Measurements from ENCODE around the gene SPTLC2.
"Not testable (repeated sequence)": the region's sequence is repeated elsewhere in the genome, so short reads cannot be mapped to it uniquely, and the experiment has no call there.

Gene SPTLC2

DNA sequence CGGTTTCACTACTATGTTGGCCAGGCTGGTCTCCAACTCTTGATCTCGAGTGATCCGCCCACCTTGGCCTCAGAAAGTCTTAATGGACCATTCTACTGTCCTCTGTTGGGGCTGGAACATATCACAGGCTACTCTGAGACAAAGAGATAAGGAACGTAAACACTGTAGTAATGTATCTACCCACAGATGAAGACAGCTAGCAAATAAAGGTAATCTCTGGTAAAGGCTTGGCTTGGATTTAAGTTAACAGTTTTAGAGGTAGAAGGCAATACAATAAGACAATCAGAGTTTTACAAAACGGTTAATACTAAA, 73.2 kb downstream of the SPTLC2 start:
- H3K36me3 ChIP-seq (ENCODE audit: insufficient read depth, low read length), result peaks cover 2% of the 10 kb centered on the region
- H3K9me3 ChIP-seq (ENCODE audit: low read length), result no peaks in the 10 kb centered on the region
- H3K4me1 ChIP-seq (ENCODE audit: insufficient read depth, low read length), result peaks cover 16% of the 10 kb centered on the region
- peak overlapping the region; percentile 46 for H3K27ac ChIP-seq (ENCODE audit: low read depth, low read length)
- H3K27me3 ChIP-seq (ENCODE audit: control insufficient read depth in 1 of 2, insufficient read depth in 2 of 2, low read length in 2 of 2), result no peaks in the 10 kb centered on the region
- peak overlapping the region in 1 of 2 donors; percentile 1 for H3K4me3 ChIP-seq (ENCODE audit: low read depth in 1 of 2, low read length in 2 of 2)
- H3K9ac ChIP-seq (ENCODE audit: low read length), result no peak overlapping the region

DNA sequence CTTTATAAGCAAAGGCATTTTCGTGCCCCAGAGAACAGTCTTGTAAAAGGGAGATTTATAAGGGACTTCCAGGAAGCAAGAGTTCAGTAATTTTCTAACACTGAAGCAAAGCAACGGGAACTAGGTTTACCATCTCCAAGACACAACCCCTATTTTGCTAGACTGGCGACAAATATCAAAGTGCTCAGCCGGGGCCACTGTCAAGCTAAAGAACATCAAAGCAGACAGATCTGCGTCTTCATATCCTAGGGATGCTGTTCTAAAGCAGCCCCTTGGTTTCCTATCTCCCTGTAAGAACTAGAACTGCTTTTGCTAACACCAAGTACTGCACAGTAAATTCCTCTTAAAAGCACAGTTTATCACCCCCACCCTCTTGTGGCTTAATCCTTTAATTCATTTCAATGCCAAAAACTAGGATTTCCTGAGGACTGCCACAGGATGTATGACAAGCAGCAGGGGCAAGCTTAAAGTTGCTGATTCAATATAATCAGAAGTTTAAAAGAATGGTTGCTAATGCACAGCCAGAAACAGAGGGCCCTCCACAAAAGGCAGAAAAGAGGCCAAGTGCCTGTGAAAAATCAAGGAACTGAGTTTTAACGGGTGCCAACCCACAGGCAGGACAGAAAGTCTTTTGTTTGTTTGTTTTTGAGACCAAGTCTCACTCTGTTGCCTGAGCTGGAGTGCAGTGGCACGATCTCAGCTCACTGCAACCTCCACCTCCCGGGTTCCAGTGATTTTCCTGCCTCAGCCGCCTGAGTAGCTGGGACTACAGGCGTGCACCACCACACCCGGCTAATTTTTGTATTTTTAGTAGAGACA, 73.8 kb downstream of the SPTLC2 start:
- no peaks in the 10 kb centered on the region for H3K9me3 ChIP-seq (ENCODE audit: low read length)
- H3K36me3 ChIP-seq (ENCODE audit: insufficient read depth, low read length), result no peaks in the 10 kb centered on the region
- peaks cover 16% of the 10 kb centered on the region for H3K4me1 ChIP-seq (ENCODE audit: insufficient read depth, low read length)
- peak overlapping the region; percentile 46 for H3K27ac ChIP-seq (ENCODE audit: low read depth, low read length)
- no peaks in the 10 kb centered on the region for H3K27me3 ChIP-seq (ENCODE audit: control insufficient read depth in 1 of 2, insufficient read depth in 2 of 2, low read length in 2 of 2)
- peak overlapping the region in 1 of 2 donors; percentile 1 for H3K4me3 ChIP-seq (ENCODE audit: low read depth in 1 of 2, low read length in 2 of 2)
- H3K9ac ChIP-seq (ENCODE audit: low read length), result no peak overlapping the region

DNA sequence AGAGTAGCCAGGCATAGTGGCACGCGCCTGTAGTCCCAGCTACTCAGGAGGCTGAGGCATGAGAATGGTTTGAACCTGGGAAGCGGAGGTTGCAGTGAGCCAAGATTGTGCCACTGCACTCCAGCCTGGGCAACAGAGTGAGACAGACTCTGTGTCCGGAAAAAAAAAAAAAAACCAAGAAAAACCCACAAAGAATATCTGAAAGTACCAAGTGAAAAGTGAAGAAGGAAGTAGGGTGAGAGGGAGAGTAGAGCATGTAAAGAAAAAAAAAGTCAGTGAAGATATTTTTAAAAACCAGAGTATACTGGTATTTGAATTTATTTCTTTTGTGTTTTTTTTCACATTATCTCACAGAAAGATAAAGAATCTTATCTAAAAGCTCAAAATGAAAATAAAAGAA, 74.5 kb downstream of the SPTLC2 start:
- no peak overlapping the region for H3K9ac ChIP-seq (ENCODE audit: low read length)
- H3K27ac ChIP-seq (ENCODE audit: low read depth, low read length), result peak overlapping the region; percentile 46
- H3K4me1 ChIP-seq (ENCODE audit: insufficient read depth, low read length), result peaks cover 16% of the 10 kb centered on the region
- H3K4me3 ChIP-seq (ENCODE audit: low read depth in 1 of 2, low read length in 2 of 2), result no peak overlapping the region
- H3K27me3 ChIP-seq (ENCODE audit: control insufficient read depth in 1 of 2, insufficient read depth in 2 of 2, low read length in 2 of 2), result no peaks in the 10 kb centered on the region
- no peaks in the 10 kb centered on the region for H3K9me3 ChIP-seq (ENCODE audit: low read length)
- no peaks in the 10 kb centered on the region for H3K36me3 ChIP-seq (ENCODE audit: insufficient read depth, low read length)

DNA sequence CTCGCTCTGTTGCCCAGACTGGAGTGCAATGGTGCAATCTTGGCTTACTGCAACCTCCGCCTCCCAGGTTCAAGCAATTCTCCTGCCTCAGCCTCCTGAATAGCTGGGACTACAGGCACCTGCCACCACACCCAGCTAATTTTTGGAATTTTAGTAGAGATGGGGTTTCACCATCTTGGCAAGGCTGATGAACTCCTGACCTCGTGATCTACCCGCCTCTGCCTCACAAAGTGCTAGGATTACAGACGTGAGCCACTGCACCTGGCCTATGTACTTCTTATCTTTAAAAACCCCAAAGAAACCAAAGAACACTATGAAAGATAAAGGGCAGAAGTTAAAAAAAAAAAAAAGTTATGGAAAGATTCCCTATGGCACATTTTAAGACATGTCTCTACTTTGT, 79.5 kb downstream of the SPTLC2 start:
- H3K27me3 ChIP-seq (ENCODE audit: control insufficient read depth in 1 of 2, insufficient read depth in 2 of 2, low read length in 2 of 2); H3K4me1 ChIP-seq (ENCODE audit: insufficient read depth, low read length); H3K4me3 ChIP-seq (ENCODE audit: low read depth in 1 of 2, low read length in 2 of 2); H3K9ac ChIP-seq (ENCODE audit: low read length); H3K27ac ChIP-seq (ENCODE audit: low read depth, low read length); H3K36me3 ChIP-seq (ENCODE audit: insufficient read depth, low read length); H3K9me3 ChIP-seq (ENCODE audit: low read length): not testable (repeated sequence)

DNA sequence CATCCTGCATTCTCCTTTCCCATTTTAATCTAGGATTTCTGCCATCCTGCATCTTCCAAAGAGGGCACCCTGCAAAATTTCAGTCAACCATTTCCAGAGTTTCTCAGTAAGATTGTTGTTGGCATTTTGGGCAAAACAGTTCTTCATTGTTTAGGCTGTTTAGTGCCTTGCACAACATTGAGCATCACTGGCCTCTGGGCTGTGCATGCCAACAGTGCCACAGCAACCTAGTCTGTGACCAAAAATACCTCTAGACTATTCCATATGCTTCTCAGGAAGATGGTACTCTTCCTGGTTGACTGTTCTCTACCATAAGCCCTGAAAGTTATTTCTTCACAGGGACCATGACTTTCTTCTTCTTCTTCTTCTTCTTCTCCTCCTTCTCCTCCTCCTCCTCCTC, 85.4 kb downstream of the SPTLC2 start:
- no peaks in the 10 kb centered on the region for H3K9me3 ChIP-seq (ENCODE audit: low read length)
- H3K36me3 ChIP-seq (ENCODE audit: insufficient read depth, low read length), result no peaks in the 10 kb centered on the region
- no peaks in the 10 kb centered on the region for H3K4me1 ChIP-seq (ENCODE audit: insufficient read depth, low read length)
- no peak overlapping the region for H3K4me3 ChIP-seq (ENCODE audit: low read depth in 1 of 2, low read length in 2 of 2)
- H3K27me3 ChIP-seq (ENCODE audit: control insufficient read depth in 1 of 2, insufficient read depth in 2 of 2, low read length in 2 of 2), result no peaks in the 10 kb centered on the region
- H3K9ac ChIP-seq (ENCODE audit: low read length), result no peak overlapping the region
- H3K27ac ChIP-seq (ENCODE audit: low read depth, low read length), result no peak overlapping the region

DNA sequence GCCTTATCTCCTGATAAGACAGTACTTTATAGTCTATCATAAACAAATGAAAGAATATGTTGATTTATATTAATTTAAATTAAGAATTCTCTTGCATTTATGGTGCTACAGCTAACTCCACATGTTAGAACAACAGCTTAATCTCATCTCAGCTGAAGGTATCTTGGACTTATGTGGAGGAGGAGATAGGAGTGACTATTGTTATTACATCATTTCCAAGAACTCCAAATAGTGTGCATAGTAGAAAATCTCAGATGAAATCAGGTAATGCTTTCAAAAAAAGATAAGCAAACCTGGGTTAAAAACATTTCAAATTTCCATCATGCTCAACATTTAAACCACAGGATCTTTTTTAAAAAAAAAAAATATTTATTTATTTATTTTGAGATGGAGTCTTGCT, 86.5 kb downstream of the SPTLC2 start:
- Histone ChIP-seq H3K9ac (ENCODE audit: low read length) (no peak overlapping the region), H3K9me3 (ENCODE audit: low read length) (no peaks in the 10 kb centered on the region), H3K27me3 (ENCODE audit: control insufficient read depth in 1 of 2, insufficient read depth in 2 of 2, low read length in 2 of 2) (no peaks in the 10 kb centered on the region), H3K27ac (ENCODE audit: low read depth, low read length) (no peak overlapping the region), H3K36me3 (ENCODE audit: insufficient read depth, low read length) (no peaks in the 10 kb centered on the region), H3K4me1 (ENCODE audit: insufficient read depth, low read length) (no peaks in the 10 kb centered on the region), H3K4me3 (ENCODE audit: low read depth in 1 of 2, low read length in 2 of 2) (no peak overlapping the region)

DNA sequence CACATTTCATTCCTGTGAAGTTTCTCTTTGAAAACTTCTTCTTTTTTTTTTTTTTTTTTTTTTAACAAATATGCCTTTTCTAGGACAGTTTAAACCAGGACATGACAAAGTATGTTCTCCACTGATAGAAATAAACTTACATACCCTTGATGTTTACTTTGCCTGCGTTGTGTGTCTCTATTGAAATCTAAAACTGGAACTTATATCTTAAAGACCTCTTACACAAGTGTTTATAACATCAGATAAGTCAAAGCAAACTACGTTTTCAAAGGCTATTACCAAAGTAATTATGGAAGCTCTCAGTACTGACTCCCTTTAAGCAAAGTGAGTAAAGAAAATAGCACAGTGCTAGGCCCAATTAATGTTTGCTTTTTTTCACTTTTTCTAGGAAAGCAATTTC, 87.2 kb downstream of the SPTLC2 start:
- Histone ChIP-seq H3K27ac (ENCODE audit: low read depth, low read length) (no peak overlapping the region), H3K4me3 (ENCODE audit: low read depth in 1 of 2, low read length in 2 of 2) (no peak overlapping the region), H3K36me3 (ENCODE audit: insufficient read depth, low read length) (no peaks in the 10 kb centered on the region), H3K4me1 (ENCODE audit: insufficient read depth, low read length) (no peaks in the 10 kb centered on the region), H3K27me3 (ENCODE audit: control insufficient read depth in 1 of 2, insufficient read depth in 2 of 2, low read length in 2 of 2) (no peaks in the 10 kb centered on the region), H3K9ac (ENCODE audit: low read length) (no peak overlapping the region), H3K9me3 (ENCODE audit: low read length) (no peaks in the 10 kb centered on the region)

DNA sequence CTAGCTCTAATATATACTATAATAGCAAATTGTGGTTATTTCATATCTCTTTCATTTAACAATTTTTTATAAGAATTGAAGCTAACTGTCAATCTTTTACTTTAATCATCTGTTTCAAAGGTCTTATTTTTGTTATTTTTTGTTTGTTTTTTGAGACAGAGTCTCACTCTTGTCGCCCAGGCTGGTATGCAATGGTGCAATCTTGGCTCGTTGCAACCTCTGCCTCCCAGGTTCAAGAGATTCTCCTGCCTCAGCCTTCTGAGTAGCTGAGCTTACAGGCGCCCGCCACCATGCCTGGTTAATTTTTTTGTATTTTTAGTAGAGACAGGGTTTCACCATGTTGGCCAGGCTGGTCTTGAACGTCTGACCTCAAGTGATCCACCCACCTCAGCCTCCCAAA, 87.7 kb downstream of the SPTLC2 start:
- not testable (repeated sequence) for H3K27me3 ChIP-seq (ENCODE audit: control insufficient read depth in 1 of 2, insufficient read depth in 2 of 2, low read length in 2 of 2); H3K4me1 ChIP-seq (ENCODE audit: insufficient read depth, low read length); H3K36me3 ChIP-seq (ENCODE audit: insufficient read depth, low read length)

DNA sequence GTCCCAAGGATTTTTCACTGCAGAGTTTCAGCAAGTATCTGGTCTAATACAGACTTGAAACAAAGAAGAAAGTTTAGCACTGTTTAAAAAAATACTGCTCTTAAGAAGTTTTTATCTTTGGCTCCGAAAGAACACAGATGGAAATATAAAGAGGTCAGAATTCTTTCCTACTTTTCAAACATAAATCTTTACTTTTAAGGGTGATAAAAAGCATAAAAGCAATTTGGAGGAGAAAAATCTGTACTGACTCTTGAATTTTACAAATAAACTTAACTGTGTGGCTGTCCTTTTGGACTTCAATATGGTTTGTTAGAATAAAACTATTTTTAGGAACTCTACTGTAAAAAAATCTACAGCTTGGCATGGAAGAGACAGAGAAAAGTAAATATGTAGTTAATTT, 90.2 kb downstream of the SPTLC2 start:
- H3K4me3 ChIP-seq (ENCODE audit: low read depth in 1 of 2, low read length in 2 of 2), result no peak overlapping the region
- H3K9me3 ChIP-seq (ENCODE audit: low read length), result no peaks in the 10 kb centered on the region
- H3K36me3 ChIP-seq (ENCODE audit: insufficient read depth, low read length), result no peaks in the 10 kb centered on the region
- H3K27ac ChIP-seq (ENCODE audit: low read depth, low read length), result no peak overlapping the region
- no peak overlapping the region for H3K9ac ChIP-seq (ENCODE audit: low read length)
- H3K27me3 ChIP-seq (ENCODE audit: control insufficient read depth in 1 of 2, insufficient read depth in 2 of 2, low read length in 2 of 2), result no peaks in the 10 kb centered on the region
- no peaks in the 10 kb centered on the region for H3K4me1 ChIP-seq (ENCODE audit: insufficient read depth, low read length)

More for the DNA sequence above, 87.7 kb downstream of the SPTLC2 start:
- H3K4me3 ChIP-seq (ENCODE audit: low read depth in 1 of 2, low read length in 2 of 2); H3K9me3 ChIP-seq (ENCODE audit: low read length); H3K9ac ChIP-seq (ENCODE audit: low read length); H3K27ac ChIP-seq (ENCODE audit: low read depth, low read length): not testable (repeated sequence)

DNA sequence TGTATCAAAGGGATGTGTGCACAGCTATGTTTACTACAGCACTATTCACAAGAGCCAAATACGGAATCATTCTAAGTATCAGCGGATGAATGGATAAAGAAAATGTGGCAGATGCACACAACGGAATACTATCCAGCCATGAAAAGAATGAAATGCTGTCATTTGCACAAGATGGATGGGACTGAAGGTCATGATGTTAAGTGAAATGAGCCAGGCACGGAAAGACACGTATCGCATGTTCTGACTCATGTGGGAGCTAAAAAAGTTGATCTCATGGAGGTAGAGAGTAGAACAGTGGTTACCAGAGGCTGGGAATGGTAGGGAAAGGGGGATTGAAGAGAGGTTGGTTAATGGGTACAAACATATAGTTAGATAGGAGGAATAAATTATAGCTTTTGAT, 91.9 kb downstream of the SPTLC2 start:
- H3K27ac ChIP-seq (ENCODE audit: low read depth, low read length), result no peak overlapping the region
- H3K4me3 ChIP-seq (ENCODE audit: low read depth in 1 of 2, low read length in 2 of 2), result no peak overlapping the region
- no peaks in the 10 kb centered on the region for H3K27me3 ChIP-seq (ENCODE audit: control insufficient read depth in 1 of 2, insufficient read depth in 2 of 2, low read length in 2 of 2)
- no peaks in the 10 kb centered on the region for H3K9me3 ChIP-seq (ENCODE audit: low read length)
- H3K4me1 ChIP-seq (ENCODE audit: insufficient read depth, low read length), result no peaks in the 10 kb centered on the region
- H3K9ac ChIP-seq (ENCODE audit: low read length), result no peak overlapping the region
- peaks cover 11% of the 10 kb centered on the region for H3K36me3 ChIP-seq (ENCODE audit: insufficient read depth, low read length)

DNA sequence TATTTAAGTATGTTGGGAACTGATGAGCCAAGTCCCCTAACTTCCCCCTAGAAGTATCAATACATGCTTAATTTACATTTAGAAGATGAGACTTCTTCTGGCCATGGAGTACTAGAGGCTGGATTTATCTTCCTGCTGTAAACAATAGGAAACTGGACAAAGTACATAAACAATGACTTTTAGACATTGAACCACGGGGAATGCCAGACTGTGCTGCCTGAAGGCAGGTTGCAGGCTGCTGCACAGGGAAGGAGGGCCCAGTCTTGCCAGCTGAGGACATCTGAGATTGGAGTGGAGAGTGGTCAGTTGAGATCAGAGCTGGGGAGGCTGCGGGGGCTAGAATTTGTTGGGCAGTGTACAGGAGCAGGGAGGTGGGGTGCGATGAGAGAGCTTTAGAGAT, 93.3 kb downstream of the SPTLC2 start:
- H3K9ac ChIP-seq (ENCODE audit: low read length), result no peak overlapping the region
- no peak overlapping the region for H3K27ac ChIP-seq (ENCODE audit: low read depth, low read length)
- H3K36me3 ChIP-seq (ENCODE audit: insufficient read depth, low read length), result peaks cover 13% of the 10 kb centered on the region
- H3K4me3 ChIP-seq (ENCODE audit: low read depth in 1 of 2, low read length in 2 of 2), result no peak overlapping the region
- no peaks in the 10 kb centered on the region for H3K27me3 ChIP-seq (ENCODE audit: control insufficient read depth in 1 of 2, insufficient read depth in 2 of 2, low read length in 2 of 2)
- H3K9me3 ChIP-seq (ENCODE audit: low read length), result no peaks in the 10 kb centered on the region
- H3K4me1 ChIP-seq (ENCODE audit: insufficient read depth, low read length), result no peaks in the 10 kb centered on the region

DNA sequence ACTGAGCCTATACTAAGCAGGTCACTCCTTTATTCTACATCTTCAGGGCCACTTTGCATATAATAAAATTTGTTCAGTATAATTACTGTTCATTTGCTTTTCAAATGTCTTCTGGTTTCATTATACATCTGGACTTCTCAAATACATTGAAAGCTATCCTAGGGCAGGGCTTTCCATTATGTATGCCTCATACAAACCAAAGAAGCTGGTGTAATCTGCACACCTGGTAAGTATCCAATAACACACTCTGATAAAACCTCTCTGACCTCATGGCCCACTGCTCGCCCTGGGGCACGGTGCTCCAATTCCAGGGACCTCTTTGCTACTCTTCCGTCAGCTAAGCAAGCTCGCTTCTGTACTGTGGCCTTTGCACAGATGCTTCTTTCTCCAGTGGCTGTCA, 95.9 kb downstream of the SPTLC2 start:
- Histone ChIP-seq H3K9me3 (ENCODE audit: low read length) (no peaks in the 10 kb centered on the region), H3K4me1 (ENCODE audit: insufficient read depth, low read length) (no peaks in the 10 kb centered on the region), H3K36me3 (ENCODE audit: insufficient read depth, low read length) (peaks cover 26% of the 10 kb centered on the region), H3K9ac (ENCODE audit: low read length) (no peak overlapping the region), H3K27me3 (ENCODE audit: control insufficient read depth in 1 of 2, insufficient read depth in 2 of 2, low read length in 2 of 2) (no peaks in the 10 kb centered on the region), H3K4me3 (ENCODE audit: low read depth in 1 of 2, low read length in 2 of 2) (no peak overlapping the region), H3K27ac (ENCODE audit: low read depth, low read length) (no peak overlapping the region)

Measured in muscle layer of colon (tissue), 2 donors.